ENCODE results near the gene CASP6.

- TF ChIP-seq POLR2AphosphoS5 (IDR thresholded peaks at IDR 0.05) (no peak), EP300 (IDR thresholded peaks at IDR 0.05) (no peak), POLR2A (IDR thresholded peaks at IDR 0.05; ENCODE audit: low read depth) (no peak), CTCF (IDR thresholded peaks at IDR 0.05) (no peak)
Observed at GRCh38 chr4:109649872-109650271, 53.4 kb downstream of the CASP6 start.

Measured in esophagus muscularis mucosa (tissue), 4 donors.